ENCODE data around the gene TAL1.

TAL1 gene

DNA sequence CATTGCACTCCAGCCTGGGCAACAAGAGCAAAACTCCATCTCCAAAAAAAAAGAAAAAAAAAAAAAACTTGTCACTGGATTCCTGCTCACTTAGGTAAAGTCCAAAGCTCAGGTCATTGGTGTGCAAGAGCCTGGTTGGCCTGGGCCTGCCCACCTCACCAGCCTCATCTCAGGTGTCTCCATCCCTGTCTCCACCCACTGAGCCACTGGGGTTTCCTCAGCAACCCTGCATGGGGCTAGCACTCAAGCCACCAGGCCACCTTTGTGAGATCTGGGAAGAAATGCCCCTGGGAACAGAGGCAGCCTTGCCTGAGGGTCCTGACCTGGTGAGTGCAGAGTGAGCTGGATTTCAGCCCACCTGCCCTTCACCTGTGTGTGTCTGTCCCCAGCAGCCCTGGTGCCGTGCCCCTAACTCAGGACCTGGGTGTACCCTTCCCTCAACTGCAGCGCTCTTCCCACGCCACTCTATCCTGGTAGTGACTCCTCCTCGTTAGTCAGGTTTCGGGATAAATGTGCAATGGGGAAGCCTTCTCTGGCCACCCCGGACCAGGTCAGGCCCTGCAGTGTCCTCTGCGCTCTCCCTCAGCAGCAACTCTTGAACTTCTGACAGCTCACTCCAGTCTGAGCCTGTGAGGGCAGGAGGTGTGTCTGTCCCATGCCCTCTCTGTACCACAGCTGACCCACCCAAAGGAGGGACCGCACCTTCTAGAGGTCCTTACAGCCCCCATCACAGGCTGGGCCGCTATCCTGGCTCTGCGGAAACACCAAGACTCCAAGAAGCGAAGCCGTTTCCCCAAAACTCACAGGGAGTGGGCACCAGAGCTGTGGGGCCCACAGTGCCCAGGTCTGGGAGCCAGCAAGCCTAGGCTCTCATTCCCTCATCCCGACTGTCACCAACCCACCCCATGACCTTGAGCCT lies 45.5 kb downstream of the TAL1 start:
- no peak for DNase-seq

DNA sequence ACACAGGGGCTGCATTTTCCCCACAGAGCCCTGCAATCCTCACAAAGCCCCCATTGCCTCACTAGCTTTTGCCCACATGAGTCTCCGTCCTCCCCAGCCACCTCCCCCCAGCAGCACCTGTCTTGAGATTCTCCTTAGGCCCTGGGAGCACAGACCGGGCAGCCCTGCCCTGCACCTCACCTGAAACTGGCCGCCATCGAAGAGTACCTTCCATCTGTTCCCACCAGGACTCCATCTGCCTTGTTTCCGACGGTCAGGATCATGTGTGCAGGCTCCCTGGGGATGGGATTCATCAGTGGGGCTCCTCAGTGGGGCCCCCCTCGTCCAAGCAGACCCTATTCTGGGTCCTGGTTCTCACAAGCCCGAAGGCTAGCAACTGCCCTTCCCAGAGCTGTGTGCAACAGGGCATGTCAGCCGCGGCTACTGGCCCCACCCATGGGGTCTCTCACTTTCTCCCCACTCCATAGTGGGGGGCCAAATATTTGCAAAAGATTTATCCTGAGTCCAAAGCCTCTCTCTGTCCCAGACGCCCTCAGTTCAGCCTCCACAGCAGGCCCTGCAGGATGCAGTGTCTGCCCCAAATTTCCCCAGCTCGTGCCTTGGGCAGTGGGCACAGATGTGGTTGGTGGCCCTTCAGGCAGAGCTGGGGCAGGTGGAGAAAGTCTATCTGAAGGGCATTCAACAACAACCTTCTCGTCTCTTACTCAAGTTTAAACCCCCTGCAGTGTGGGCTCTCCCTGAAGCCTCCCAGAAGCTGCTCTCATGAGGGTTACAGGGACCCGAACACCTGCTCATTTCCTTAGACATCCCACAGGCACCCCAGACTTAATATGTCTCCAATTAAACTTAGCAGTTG lies 47.0 kb downstream of the TAL1 start:
- no peak for DNase-seq

- DNase-seq: no peak
Measured at GRCh38 chr1:47184090-47184821, 47.8 kb downstream of the TAL1 start.

- no peak for DNase-seq
Measured at GRCh38 chr1:47183308-47184089, 48.5 kb downstream of the TAL1 start.

- no peak for DNase-seq
Measured at GRCh38 chr1:47182676-47183235, 49.3 kb downstream of the TAL1 start.

DNA sequence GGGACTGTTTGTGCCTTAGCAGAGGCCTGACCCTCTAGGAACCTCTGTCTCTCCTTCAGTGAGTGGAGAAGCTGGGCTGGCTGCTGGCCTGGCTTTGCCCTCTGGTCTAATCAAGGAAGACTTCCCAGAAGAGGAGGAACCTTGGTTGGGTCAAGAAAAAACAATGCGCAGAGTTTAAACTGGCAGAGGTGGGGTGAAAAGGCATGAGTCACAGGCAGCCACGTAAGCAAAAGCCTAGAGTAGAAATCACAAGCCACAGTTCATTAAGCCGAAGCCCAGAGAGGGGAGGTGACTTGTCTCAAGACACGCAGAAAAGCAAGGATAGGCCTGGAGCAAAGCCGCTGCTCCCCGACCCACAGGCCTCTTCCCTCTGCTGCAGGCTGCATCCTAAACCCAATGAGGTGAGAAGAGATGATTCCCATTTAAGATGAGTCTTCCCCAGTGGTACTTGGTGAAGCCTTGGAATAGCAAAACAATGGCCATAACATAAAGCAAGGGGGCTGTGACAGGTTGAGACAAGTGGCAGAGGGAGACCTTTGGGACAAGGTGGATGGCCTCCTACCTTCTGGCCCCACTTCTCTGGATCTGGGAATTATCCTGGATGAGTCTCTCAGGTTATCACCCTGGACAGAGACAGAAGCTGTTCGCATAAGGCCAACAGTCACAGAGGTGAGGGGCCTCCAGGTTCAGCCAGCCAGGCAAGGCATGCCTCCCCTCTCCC lies 49.9 kb downstream of the TAL1 start:
- no peak for DNase-seq

DNA sequence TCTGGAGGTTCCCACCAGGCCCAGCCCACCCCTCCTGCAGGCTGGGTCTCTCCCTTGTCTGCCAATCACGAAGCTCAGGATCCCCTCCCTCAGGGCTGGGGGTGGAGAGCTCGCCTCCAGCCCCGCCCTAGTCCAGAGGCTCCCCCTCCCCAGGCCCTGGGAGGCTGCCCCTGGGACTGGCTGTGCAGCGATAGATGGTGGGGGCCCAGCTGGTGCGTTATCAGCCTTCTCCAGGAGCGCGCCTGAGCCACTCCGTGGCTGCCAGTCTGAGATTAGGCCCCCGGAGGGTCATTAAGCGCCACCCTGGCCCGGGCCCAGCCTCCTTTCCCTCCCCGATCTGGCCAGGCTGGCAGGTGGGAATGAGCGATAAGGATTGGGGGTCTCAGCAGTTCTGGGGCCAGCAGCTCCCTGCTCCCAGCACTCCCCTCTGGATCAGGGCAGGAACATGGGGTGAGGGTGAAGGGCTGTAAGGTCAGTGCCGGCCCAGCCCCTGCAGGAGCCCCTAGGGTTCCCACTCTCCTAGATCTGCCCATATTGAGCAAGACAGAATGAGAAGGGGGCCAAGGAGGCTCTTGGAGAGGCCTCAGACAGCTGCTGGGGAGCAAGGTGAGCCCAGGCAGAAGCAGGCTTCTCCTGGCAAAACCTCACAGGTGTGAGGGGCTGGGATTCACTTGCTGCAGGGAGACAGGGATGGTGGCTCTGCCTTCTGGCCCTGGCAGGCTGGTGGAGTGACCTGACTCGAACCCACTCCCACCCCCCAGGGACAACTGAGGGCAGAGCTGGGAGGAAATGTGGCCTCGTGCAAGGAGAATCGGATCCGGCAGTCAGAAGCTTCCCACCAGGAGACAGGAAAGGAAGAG lies 50.7 kb downstream of the TAL1 start:
- no peak for DNase-seq

DNA sequence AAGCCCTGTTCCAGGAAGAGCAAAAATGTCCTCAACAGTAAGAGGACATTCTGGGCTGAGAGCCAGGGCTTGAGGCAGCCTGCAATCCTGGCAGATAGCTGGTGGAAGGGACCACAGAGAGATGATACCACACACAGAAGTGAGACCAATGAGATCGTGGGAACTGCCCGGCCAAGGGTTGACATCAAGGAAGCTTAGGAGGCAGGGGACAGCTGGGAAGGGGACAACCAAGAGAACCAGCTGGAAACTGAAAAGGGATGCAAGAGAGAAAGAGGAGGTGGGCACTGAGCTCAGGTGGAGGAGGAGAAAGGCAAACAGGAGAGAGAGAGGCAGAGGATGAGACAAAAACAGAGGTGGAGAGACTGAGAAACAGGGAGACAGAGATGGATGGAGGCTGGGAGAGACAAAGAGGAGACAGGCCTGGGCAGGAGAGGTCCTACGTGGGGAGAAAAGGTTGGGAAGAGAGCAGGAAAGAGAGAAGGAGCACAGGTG lies 51.4 kb downstream of the TAL1 start:
- DNase-seq: no peak

DNA sequence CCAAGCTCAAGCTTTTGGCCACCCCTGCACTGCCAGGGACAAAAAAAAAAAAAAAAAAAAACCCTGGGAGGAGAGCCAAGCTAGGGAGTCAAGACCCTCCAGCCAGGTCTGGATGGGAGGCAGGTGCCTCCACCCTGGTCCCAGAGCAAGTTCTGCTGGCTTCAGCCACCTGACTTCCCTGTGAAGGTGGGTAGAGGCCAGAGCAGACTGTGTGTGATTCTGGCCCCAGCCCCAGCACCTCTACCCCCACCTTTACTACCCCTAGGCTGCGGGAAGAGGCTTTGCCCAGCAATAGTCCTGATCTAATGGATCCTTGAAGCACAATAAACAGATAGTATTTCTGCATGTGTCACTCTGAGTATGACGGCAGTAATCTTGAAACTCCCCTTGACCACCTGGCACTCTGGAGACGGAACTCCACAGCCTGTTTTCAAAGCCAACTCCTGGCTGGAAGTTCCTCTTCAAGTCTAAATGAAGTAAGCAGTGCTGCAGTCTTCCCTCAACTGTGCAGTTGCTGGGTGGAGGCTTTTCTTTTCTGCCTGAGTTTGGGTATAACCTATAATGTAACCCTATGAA lies 51.9 kb downstream of the TAL1 start:
- no peak for DNase-seq

- peak; percentile 78 for DNase-seq
Measured at GRCh38 chr1:47179017-47179987, 52.7 kb downstream of the TAL1 start.

DNA sequence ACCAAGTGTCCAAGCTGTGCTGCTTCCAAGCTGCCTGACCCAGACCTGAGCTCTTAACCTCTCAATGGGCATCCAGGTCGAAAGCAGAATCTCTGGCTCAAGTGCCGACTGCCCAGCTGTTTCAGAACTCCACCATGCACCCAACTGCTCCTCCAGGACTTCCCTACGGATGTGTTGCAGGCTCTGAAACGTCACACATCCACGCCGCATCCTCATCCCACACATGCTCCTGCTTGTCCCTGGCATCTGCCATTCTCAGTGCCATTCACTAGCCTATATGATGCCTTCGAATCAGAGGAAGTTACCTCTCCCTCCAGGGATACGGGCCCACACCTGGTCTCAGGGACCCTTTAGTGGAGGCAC lies 53.4 kb downstream of the TAL1 start:
- DNase-seq: no peak

GRCh38 chr1:47178020-47178419 lies 54.0 kb downstream of the TAL1 start:
- DNase-seq: no peak

GRCh38 chr1:47175227-47175934 lies 56.6 kb downstream of the TAL1 start:
- DNase-seq: peak; percentile 60

GRCh38 chr1:47174656-47175020 lies 57.4 kb downstream of the TAL1 start:
- DNase-seq: no peak

DNA sequence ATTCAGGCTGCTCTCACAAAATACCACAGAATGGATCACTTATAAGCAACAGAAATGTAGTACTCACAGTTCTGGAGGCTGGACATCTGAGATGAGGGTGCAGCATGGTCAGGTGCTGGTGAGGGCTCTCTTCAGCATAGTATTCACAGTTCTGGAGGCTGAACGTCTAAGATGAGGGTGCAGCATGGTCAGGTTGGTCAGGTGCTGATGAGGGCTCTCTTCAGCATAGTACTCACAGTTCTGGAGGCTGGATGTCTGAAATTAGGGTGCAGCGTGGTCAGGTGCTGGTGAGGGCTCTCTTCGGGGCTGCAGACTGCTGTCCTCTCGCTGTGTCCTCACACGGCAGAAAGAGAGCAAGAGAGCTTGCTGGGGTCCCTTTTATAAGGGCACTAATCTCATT lies 59.2 kb downstream of the TAL1 start:
- no peak for DNase-seq
